BE2C (cell line): Measurements from ENCODE around the gene TMCC3.

ENCODE experiments used
- DNase-seq: peaks from one replicate; pipeline ENCODE4 v3.0.0-alpha.2; 2020
- H3K27me3 ChIP-seq: fragments of 250-450 bp; sonication (Bioruptor Pico); 2 replicates; pipeline ENCODE4 v1.5.1; 2020; ENCODE audit warnings: mild to moderate bottlenecking
- H3K36me3 ChIP-seq: fragments of 250-450 bp; sonication (Bioruptor Pico); 2 replicates; pipeline ENCODE4 v1.5.1; 2020; ENCODE audit warnings: mild to moderate bottlenecking
- H3K4me1 ChIP-seq: fragments of 250-450 bp; sonication (Bioruptor Pico); 2 replicates; pipeline ENCODE4 v1.5.1; 2020
- H3K4me3 ChIP-seq: 2 replicates; pipeline ENCODE4 v1.5.1; 2011; ENCODE audit warnings: low read depth, low read length
- H3K9me3 ChIP-seq: fragments of 250-450 bp; sonication (Bioruptor Pico); 2 replicates; pipeline ENCODE4 v1.5.1; 2020
- CTCF ChIP-seq: IDR thresholded peaks from 2 replicates; pipeline ENCODE4 v1.5.1; 2012; ENCODE audit warnings: mild to moderate bottlenecking, low read depth, low read length

Gene TMCC3

GRCh38 chr12:94567761-94568160 lies 82.6 kb downstream of the TMCC3 start:
- H3K27me3 ChIP-seq, result peaks cover 5% of the 10 kb centered on the region; the same call in 1 of the 2 replicates
- TF ChIP-seq CTCF, result no peak
- H3K9me3 ChIP-seq, result no peaks in the 10 kb centered on the region
- no peak for DNase-seq
- no peaks in the 10 kb centered on the region for H3K36me3 ChIP-seq
- H3K4me3 ChIP-seq, result no peak overlapping the region
- no peaks in the 10 kb centered on the region for H3K4me1 ChIP-seq

GRCh38 chr12:94566345-94566744 lies 84.0 kb downstream of the TMCC3 start:
- no peak for DNase-seq
- peaks cover 5% of the 10 kb centered on the region; the same call in 1 of the 2 replicates for H3K27me3 ChIP-seq

GRCh38 chr12:94565683-94566082 lies 84.7 kb downstream of the TMCC3 start:
- Histone ChIP-seq H3K27me3 (peaks cover 5% of the 10 kb centered on the region; the same call in 1 of the 2 replicates), H3K9me3 (no peaks in the 10 kb centered on the region), H3K36me3 (no peaks in the 10 kb centered on the region), H3K4me3 (no peak overlapping the region), H3K4me1 (no peaks in the 10 kb centered on the region)
- DNase-seq, result no peak
- TF ChIP-seq CTCF, result no peak

More at GRCh38 chr12:94566345-94566744, 84.0 kb downstream of the TMCC3 start:
- H3K4me1 ChIP-seq, result no peaks in the 10 kb centered on the region
- TF ChIP-seq CTCF, result no peak
- H3K36me3 ChIP-seq, result no peaks in the 10 kb centered on the region
- H3K4me3 ChIP-seq, result no peak overlapping the region
- H3K9me3 ChIP-seq, result no peaks in the 10 kb centered on the region

GRCh38 chr12:94563286-94563685 lies 87.1 kb downstream of the TMCC3 start:
- H3K4me3 ChIP-seq, result no peak overlapping the region
- H3K9me3 ChIP-seq, result no peaks in the 10 kb centered on the region
- no peak for TF ChIP-seq CTCF
- no peaks in the 10 kb centered on the region for H3K4me1 ChIP-seq
- H3K27me3 ChIP-seq, result no peaks in the 10 kb centered on the region
- no peaks in the 10 kb centered on the region for H3K36me3 ChIP-seq
- no peak for DNase-seq

GRCh38 chr12:94561943-94562411 lies 88.4 kb downstream of the TMCC3 start:
- peak; percentile 78 for DNase-seq
- H3K9me3 ChIP-seq, result no peaks in the 10 kb centered on the region
- no peaks in the 10 kb centered on the region for H3K4me1 ChIP-seq
- no peak overlapping the region for H3K4me3 ChIP-seq
- H3K27me3 ChIP-seq, result no peaks in the 10 kb centered on the region
- TF ChIP-seq CTCF, result no peak
- H3K36me3 ChIP-seq, result no peaks in the 10 kb centered on the region

GRCh38 chr12:94560431-94561221 lies 89.7 kb downstream of the TMCC3 start:
- Histone ChIP-seq H3K4me1 (no peaks in the 10 kb centered on the region), H3K9me3 (no peaks in the 10 kb centered on the region), H3K36me3 (no peaks in the 10 kb centered on the region), H3K4me3 (no peak overlapping the region), H3K27me3 (no peaks in the 10 kb centered on the region)
- DNase-seq, result no peak
- TF ChIP-seq CTCF, result no peak
